Endothelial cell of umbilical vein (primary cell): ENCODE results near the gene CCDC186. TPM values are rescaled to one million over a fixed set of nuclear protein-coding genes. Genes with fewer than 3 reads are reported as not detected.
"Not testable (repeated sequence)": the region's sequence is repeated elsewhere in the genome, so short reads cannot be mapped to it uniquely, and the experiment has no call there.

Experiments used
- BruUV-seq: library from RNA; stranded (reverse); fragments of 400-500 nt; replicated peaks from 2 replicates; lab custom pipeline; 2021; lab: Mats Ljungman, UMichigan
- CTCF ChIA-PET: fragments of 300-600, 350-600 bp; sonication (Branson Sonifier 250); formaldehyde crosslinking; loops from one replicate; lab custom pipeline; 2021; ENCODE audit warnings: antibody characterized with exemption, inconsistent platforms; lab: Charles Lee
- POLR2A ChIA-PET: fragments of 300-600, 350-600 bp; sonication (Branson Sonifier 250); formaldehyde crosslinking; loops from one replicate; lab custom pipeline; 2021; ENCODE audit warnings: antibody characterized with exemption, inconsistent platforms; lab: Charles Lee
- DNase-seq: peaks from one replicate; pipeline ENCODE4 v3.0.0-alpha.2; 2011; ENCODE audit warnings: low read depth, low spot score
- FAIRE-seq: peaks from 2 replicates; lab custom pipeline; 2011; peaks lifted over from hg19 to GRCh38; lab: Jason Lieb, UNC
- H2AFZ ChIP-seq: 2 replicates; pipeline ENCODE4 v1.6.0; 2012; ENCODE audit warnings: low read depth, low read length, control low read depth, inconsistent platforms
- H3K27ac ChIP-seq: 2 replicates; pipeline ENCODE4 v1.5.1; 2011; ENCODE audit warnings: low read depth, mild to moderate bottlenecking, control low read depth, low read length, moderate library complexity; ENCODE audit not compliant: insufficient read depth
- H3K27me3 ChIP-seq, 2 experiments: 2 replicates each; pipeline versions ENCODE4 v1.6.0 to v1.6.1; 2011; ENCODE audit warnings: low read length in 2 of 2, mixed read lengths in 1 of 2; ENCODE audit not compliant: control insufficient read depth in 2 of 2, insufficient read depth in 2 of 2
- H3K36me3 ChIP-seq, 2 experiments: 2 replicates in 1 of 2; 3 replicates in 1 of 2; pipeline ENCODE4 v1.5.1; 2011; ENCODE audit warnings: low read length in 2 of 2, mild to moderate bottlenecking in 1 of 2, moderate library complexity in 1 of 2; ENCODE audit not compliant: control insufficient read depth in 2 of 2, insufficient read depth in 2 of 2; ENCODE audit errors: extremely low read depth in 1 of 2
- H3K4me1 ChIP-seq: 3 replicates; pipeline ENCODE4 v1.5.1; 2011; ENCODE audit warnings: mild to moderate bottlenecking, low read length; ENCODE audit not compliant: control insufficient read depth, insufficient read depth; ENCODE audit errors: extremely low read depth
- H3K4me2 ChIP-seq: 2 replicates; pipeline ENCODE4 v1.6.1; 2011; ENCODE audit warnings: low read length, control low read depth, mixed read lengths; ENCODE audit not compliant: insufficient read depth
- H3K4me3 ChIP-seq, 3 experiments: fragments of 200-600 bp in 1 of 3; sonication (generic), shearing (Covaris generic) in 1 of 3; replicated peaks in 1 of 3; 2 replicates each; pipeline ENCODE4 v1.5.1; 2011 to 2016; ENCODE audit warnings: control low read depth in 3 of 3, low read length in 3 of 3, mild to moderate bottlenecking in 2 of 3, inconsistent platforms in 1 of 3, low read depth in 1 of 3, moderate library complexity in 1 of 3; ENCODE audit not compliant: insufficient read depth in 1 of 3
- H3K79me2 ChIP-seq: 2 replicates; pipeline ENCODE4 v1.6.0; 2012; ENCODE audit warnings: low read length, inconsistent platforms; ENCODE audit not compliant: control insufficient read depth, insufficient read depth
- H3K9ac ChIP-seq: replicated peaks from 2 replicates; pipeline ENCODE3; 2011; ENCODE audit warnings: low read length, control low read depth; ENCODE audit not compliant: insufficient read depth; ENCODE audit errors: extremely low read depth
- H3K9me1 ChIP-seq: replicated peaks from 3 replicates; pipeline ENCODE4 v1.6.0; 2011; ENCODE audit warnings: mild to moderate bottlenecking, low read length; ENCODE audit not compliant: control insufficient read depth, insufficient read depth; ENCODE audit errors: extremely low read depth
- H3K9me3 ChIP-seq: replicated peaks from 2 replicates; pipeline ENCODE4 v1.5.1; 2012; ENCODE audit warnings: low read length, inconsistent platforms; ENCODE audit not compliant: control insufficient read depth, insufficient read depth
- H4K20me1 ChIP-seq: replicated peaks from 2 replicates; pipeline ENCODE3; 2011; ENCODE audit warnings: mild to moderate bottlenecking, low read length; ENCODE audit not compliant: control insufficient read depth, insufficient read depth; ENCODE audit errors: extremely low read depth
- EZH2 ChIP-seq: IDR thresholded peaks from 2 replicates; pipeline ENCODE4 v1.6.1; 2012; ENCODE audit warnings: borderline replicate concordance, low read depth, mild to moderate bottlenecking, moderate library complexity, low read length, inconsistent platforms; ENCODE audit not compliant: severe bottlenecking
- FOS ChIP-seq: IDR thresholded peaks from 2 replicates; pipeline ENCODE4 v1.6.1; 2011; ENCODE audit warnings: mild to moderate bottlenecking, low read length, moderate library complexity, borderline replicate concordance; ENCODE audit not compliant: insufficient read depth
- GATA2 ChIP-seq: IDR thresholded peaks from 2 replicates; pipeline ENCODE4 v1.7.0; 2011; ENCODE audit warnings: low read depth, mild to moderate bottlenecking, moderate library complexity, mixed read lengths, low read length; ENCODE audit not compliant: insufficient read length, insufficient read depth
- JUN ChIP-seq: IDR thresholded peaks from 2 replicates; pipeline ENCODE4 v1.6.1; 2011; ENCODE audit warnings: borderline replicate concordance, low read depth; ENCODE audit not compliant: insufficient read length, insufficient read depth
- MYC ChIP-seq: IDR thresholded peaks from one replicate; pipeline ENCODE4 v1.6.1; 2011; ENCODE audit warnings: mild to moderate bottlenecking, low read depth, low read length
- POLR2A ChIP-seq: IDR thresholded peaks from 2 replicates; pipeline ENCODE4 v1.6.1; 2012; ENCODE audit warnings: low read depth, mild to moderate bottlenecking, control low read depth, low read length
- POLR2AphosphoS5 ChIP-seq: IDR thresholded peaks from 2 replicates; pipeline ENCODE4 v1.6.1; 2012; ENCODE audit warnings: low read depth, mild to moderate bottlenecking, control low read depth, low read length, moderate library complexity; ENCODE audit not compliant: insufficient read depth
- dilution Hi-C: fragments of 300-500 bp; cut with MboI; formaldehyde crosslinking; loops from one replicate; pipeline ENCODE4 v1.15.0; 2019; ENCODE audit warnings: low sequenced_read_pairs; ENCODE audit not compliant: extremely low pct_ligation_motif_present
- intact Hi-C: fragments of 100-400 bp; cut with micrococcal nuclease; formaldehyde crosslinking; loops from one replicate; pipeline ENCODE4 v1.10.0; 2022
- polyA plus RNA-seq, 4 experiments: library from polyadenylated mRNA; depleted of rRNA in 3 of 4; stranded (reverse) in 3 of 4; unstranded in 1 of 4; fragments of >200 nt; gene quantifications; 2 replicates each; pipeline versions ENCODE4 v1.2.1 to v1.2.3, GENCODE V29; 2011 to 2012; ENCODE audit warnings: missing spikeins in 1 of 4
- total RNA-seq: library from RNA; stranded (reverse); gene quantifications from 2 replicates; pipeline ENCODE4 v1.2.3, GENCODE V29; 2021
- TF ChIP-seq, protein P1 (sequence below): IDR thresholded peaks from 2 replicates; pipeline ENCODE4 v1.6.1; 2011; ENCODE audit not compliant: insufficient read depth, insufficient read length
- TF ChIP-seq, protein P2 (sequence below), 2 donors: IDR thresholded peaks; 1 replicate in 1 of 2; 2 replicates in 1 of 2; pipeline ENCODE4 v1.5.1; 2011; ENCODE audit warnings: low read length in 2 of 2, mild to moderate bottlenecking in 2 of 2, moderate library complexity in 2 of 2, control low read depth in 1 of 2, inconsistent platforms in 1 of 2, low read depth in 1 of 2; ENCODE audit not compliant: insufficient read depth in 1 of 2; ENCODE audit errors: extremely low read depth in 1 of 2

CCDC186 gene
- total and polyA plus RNA-seq, 2 donors (not counting 3 experiments of a cell fraction or from before 2014, with no cell fraction given), result 1.8 to 13.4 TPM

DNA sequence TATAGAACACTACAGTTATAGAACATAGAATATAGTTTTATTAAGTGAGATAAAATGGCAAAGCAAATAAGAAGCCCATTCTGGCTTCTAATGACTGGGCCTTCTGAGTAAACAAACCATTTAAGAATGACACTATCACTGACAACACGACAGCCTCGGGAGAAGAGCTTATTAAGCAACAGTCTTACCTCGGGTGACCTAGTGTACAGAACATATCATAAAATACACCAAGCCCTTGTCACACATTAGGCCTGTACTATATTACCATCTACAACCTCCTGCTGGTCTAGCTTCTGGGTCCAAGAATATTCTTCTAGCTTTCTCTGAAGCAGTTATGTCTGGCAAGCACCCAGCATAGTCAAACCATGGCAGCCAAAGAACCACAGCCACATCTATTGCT lies 32.0 kb downstream of the CCDC186 start:
- TF ChIP-seq GATA2 (no peak), FOS (no peak), POLR2A (no peak), EZH2 (no peak), POLR2AphosphoS5 (no peak), MYC (no peak), JUN (no peak)
- TF ChIP-seq, protein P1, sequence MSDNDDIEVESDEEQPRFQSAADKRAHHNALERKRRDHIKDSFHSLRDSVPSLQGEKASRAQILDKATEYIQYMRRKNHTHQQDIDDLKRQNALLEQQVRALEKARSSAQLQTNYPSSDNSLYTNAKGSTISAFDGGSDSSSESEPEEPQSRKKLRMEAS, result no peak
- TF ChIP-seq, protein P2, sequence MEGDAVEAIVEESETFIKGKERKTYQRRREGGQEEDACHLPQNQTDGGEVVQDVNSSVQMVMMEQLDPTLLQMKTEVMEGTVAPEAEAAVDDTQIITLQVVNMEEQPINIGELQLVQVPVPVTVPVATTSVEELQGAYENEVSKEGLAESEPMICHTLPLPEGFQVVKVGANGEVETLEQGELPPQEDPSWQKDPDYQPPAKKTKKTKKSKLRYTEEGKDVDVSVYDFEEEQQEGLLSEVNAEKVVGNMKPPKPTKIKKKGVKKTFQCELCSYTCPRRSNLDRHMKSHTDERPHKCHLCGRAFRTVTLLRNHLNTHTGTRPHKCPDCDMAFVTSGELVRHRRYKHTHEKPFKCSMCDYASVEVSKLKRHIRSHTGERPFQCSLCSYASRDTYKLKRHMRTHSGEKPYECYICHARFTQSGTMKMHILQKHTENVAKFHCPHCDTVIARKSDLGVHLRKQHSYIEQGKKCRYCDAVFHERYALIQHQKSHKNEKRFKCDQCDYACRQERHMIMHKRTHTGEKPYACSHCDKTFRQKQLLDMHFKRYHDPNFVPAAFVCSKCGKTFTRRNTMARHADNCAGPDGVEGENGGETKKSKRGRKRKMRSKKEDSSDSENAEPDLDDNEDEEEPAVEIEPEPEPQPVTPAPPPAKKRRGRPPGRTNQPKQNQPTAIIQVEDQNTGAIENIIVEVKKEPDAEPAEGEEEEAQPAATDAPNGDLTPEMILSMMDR (IDR thresholded peaks at IDR 0.05; ENCODE audit: extremely low read depth in 1 of 2, insufficient read depth in 1 of 2, low read depth in 1 of 2, low read length in 2 of 2), result no peak
- DNase-seq (no peak), FAIRE-seq (no peak)
- POLR2A ChIA-PET, result no interaction called here
- H3K27ac ChIP-seq, result no peak overlapping the region
- no peak overlapping the region for H3K4me3 ChIP-seq
- CTCF ChIA-PET, result no interaction called here
- H3K36me3 ChIP-seq, result peaks cover 4 to 6% of the 10 kb centered on the region in 2 experiments
- dilution Hi-C loops (no loop called here), intact Hi-C loops (no loop called here)
- BruUV-seq, result no TSS peak
- no peaks in the 10 kb centered on the region for H3K27me3 ChIP-seq
- no peaks in the 10 kb centered on the region for H4K20me1 ChIP-seq
- no peak overlapping the region for H2AFZ ChIP-seq
- peaks cover 6% of the 10 kb centered on the region for H3K4me1 ChIP-seq
- no peaks in the 10 kb centered on the region for H3K79me2 ChIP-seq
- H3K9me1 ChIP-seq, result no peaks in the 10 kb centered on the region
- H3K9me3 ChIP-seq, result no peaks in the 10 kb centered on the region
- H3K4me2 ChIP-seq, result no peak overlapping the region
- no peak overlapping the region for H3K9ac ChIP-seq

DNA sequence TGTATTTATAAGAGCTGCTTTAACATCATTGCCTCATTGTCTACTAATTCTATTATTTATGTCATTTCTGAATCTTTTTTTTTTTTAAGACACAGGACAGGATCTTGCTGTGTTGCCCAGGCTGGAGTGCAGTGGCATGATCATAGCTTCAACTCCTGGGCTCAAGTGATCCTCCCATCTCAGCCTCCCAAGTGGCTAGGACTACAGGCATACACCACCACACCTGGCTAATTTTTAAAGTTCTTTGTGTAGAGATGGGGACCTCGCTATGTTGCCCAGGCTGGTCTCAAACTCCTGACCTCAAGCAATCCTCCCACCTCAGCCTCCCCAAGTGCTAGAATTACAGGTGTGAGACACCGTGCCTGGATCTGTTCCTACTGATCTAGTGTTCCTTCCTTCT lies 33.2 kb downstream of the CCDC186 start:
- BruUV-seq, H3K9ac ChIP-seq, H4K20me1 ChIP-seq, H3K27ac ChIP-seq, H3K9me3 ChIP-seq, POLR2A ChIA-PET, H3K79me2 ChIP-seq, DNase-seq, H3K27me3 ChIP-seq, H3K4me1 ChIP-seq, dilution Hi-C loops, H2AFZ ChIP-seq, H3K4me3 ChIP-seq, H3K9me1 ChIP-seq, FAIRE-seq, H3K36me3 ChIP-seq, H3K4me2 ChIP-seq: not testable (repeated sequence)
- intact Hi-C loops, result loop anchor here (2.0 kb wide), 1 partner anchor 14 kb away; no protein-coding TSS in a partner anchor
- CTCF ChIA-PET, result interaction anchor here (0.9 kb wide), 1 partner anchor 9 kb away, joined by 3 read pairs; no protein-coding TSS in a partner anchor
